Bronchial epithelial cell (primary cell): Measurements from ENCODE around the gene TMPRSS9. TPM values are rescaled to one million over a fixed set of nuclear protein-coding genes. Genes with fewer than 3 reads are reported as not detected.

Source experiments
- DNase-seq: peaks from one replicate; pipeline ENCODE4 v3.0.0-alpha.2; 2010; ENCODE audit warnings: low read depth
- FAIRE-seq: peaks from 2 replicates; lab custom pipeline; 2011; peaks lifted over from hg19 to GRCh38; lab: Jason Lieb, UNC
- H3K27me3 ChIP-seq: 2 replicates; pipeline ENCODE4 v1.5.1; 2011; ENCODE audit warnings: low read length; ENCODE audit not compliant: control insufficient read depth, insufficient read depth
- H3K36me3 ChIP-seq: 2 replicates; pipeline ENCODE4 v1.5.1; 2011; ENCODE audit warnings: low read length; ENCODE audit not compliant: control insufficient read depth, insufficient read depth
- H3K4me3 ChIP-seq: 2 replicates; pipeline ENCODE4 v1.5.1; 2011; ENCODE audit warnings: mild to moderate bottlenecking, low read depth, low read length, control low read depth
- total RNA-seq: library from RNA; depleted of rRNA; stranded (reverse); fragments of >200 nt; gene quantifications from 2 replicates; pipeline ENCODE4 v1.2.1, GENCODE V29; 2014
- TF ChIP-seq, protein P1 (sequence below): IDR thresholded peaks from 2 replicates; pipeline ENCODE4 v1.5.1; 2011; ENCODE audit warnings: mild to moderate bottlenecking, moderate library complexity, low read length, control low read depth, inconsistent platforms; ENCODE audit not compliant: insufficient read depth, severe bottlenecking

Gene TMPRSS9
- total RNA-seq, 1 donor from 2014 or later, result not detected

DNA sequence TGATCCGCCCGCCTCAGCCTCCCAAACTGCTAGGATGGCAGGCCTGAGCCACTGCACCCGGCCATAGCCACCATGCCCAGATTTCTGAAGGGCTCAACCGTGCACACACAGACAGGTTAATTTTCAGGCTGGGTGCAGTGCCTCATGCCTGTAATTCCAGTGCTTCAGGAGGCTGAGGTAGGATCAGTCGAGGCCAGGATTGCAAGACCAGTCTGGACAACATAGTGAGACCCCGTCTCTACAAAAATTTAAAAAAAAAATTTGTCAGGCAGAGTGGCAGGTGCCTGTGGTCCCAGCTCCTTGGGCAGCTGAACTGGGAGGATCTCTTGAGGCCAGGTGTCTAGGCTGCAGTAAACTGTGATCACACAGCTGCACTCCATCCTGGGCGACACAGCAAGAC is 59.7 kb downstream of the TMPRSS9 start:
- no peak for FAIRE-seq
- Histone ChIP-seq H3K27me3 (no peaks in the 10 kb centered on the region), H3K4me3 (no peak overlapping the region), H3K36me3 (peaks cover 6% of the 10 kb centered on the region)
- TF ChIP-seq, protein P1, sequence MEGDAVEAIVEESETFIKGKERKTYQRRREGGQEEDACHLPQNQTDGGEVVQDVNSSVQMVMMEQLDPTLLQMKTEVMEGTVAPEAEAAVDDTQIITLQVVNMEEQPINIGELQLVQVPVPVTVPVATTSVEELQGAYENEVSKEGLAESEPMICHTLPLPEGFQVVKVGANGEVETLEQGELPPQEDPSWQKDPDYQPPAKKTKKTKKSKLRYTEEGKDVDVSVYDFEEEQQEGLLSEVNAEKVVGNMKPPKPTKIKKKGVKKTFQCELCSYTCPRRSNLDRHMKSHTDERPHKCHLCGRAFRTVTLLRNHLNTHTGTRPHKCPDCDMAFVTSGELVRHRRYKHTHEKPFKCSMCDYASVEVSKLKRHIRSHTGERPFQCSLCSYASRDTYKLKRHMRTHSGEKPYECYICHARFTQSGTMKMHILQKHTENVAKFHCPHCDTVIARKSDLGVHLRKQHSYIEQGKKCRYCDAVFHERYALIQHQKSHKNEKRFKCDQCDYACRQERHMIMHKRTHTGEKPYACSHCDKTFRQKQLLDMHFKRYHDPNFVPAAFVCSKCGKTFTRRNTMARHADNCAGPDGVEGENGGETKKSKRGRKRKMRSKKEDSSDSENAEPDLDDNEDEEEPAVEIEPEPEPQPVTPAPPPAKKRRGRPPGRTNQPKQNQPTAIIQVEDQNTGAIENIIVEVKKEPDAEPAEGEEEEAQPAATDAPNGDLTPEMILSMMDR, result no peak
- no peak for DNase-seq

DNA sequence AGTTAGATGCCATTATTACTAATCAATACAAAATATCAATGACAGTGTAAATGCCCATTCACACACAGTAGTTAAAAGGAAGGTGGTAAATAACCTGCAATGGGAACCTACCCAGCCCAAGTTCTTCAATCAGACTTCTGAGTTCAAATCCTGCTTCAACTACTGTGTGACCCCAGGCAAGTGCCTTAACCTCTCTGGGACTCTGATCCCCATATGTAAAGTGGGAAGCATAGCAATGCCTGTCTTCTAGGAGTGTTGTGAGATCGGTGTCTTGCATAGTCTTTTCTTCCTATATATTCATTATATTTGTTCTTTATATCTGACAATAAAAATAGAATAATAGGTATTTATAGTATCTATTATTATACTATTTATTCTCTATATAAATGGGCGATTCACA is 60.4 kb downstream of the TMPRSS9 start:
- FAIRE-seq, result no peak
- no peak for DNase-seq
- peaks cover 7% of the 10 kb centered on the region for H3K36me3 ChIP-seq
- TF ChIP-seq, protein P1, result no peak
- H3K4me3 ChIP-seq, result no peak overlapping the region
- H3K27me3 ChIP-seq, result no peaks in the 10 kb centered on the region

DNA sequence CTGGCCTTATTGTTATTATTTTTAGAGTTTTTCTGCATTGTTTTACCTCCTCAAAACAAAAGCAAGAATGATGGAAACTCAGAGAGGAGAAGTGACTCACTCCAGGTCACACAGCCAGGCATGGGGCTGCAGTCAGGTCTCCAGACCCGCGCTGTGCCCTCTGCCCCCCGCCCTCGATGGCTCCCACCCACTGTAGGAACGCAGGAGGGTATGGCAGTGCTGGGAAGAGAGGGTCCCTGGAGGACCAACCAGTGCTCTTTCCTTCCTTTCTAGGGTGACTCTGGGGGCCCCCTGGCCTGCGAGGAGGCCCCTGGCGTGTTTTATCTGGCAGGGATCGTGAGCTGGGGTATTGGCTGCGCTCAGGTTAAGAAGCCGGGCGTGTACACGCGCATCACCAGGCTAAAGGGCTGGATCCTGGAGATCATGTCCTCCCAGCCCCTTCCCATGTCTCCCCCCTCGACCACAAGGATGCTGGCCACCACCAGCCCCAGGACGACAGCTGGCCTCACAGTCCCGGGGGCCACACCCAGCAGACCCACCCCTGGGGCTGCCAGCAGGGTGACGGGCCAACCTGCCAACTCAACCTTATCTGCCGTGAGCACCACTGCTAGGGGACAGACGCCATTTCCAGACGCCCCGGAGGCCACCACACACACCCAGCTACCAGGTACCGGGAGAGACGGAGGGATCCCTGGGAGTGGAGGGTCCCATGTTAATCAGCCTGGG is 61.7 kb downstream of the TMPRSS9 start:
- TF ChIP-seq, protein P1, result no peak
- DNase-seq, result no peak
- Histone ChIP-seq H3K4me3 (no peak overlapping the region), H3K27me3 (no peaks in the 10 kb centered on the region), H3K36me3 (peaks cover 16% of the 10 kb centered on the region)
- no peak for FAIRE-seq

DNA sequence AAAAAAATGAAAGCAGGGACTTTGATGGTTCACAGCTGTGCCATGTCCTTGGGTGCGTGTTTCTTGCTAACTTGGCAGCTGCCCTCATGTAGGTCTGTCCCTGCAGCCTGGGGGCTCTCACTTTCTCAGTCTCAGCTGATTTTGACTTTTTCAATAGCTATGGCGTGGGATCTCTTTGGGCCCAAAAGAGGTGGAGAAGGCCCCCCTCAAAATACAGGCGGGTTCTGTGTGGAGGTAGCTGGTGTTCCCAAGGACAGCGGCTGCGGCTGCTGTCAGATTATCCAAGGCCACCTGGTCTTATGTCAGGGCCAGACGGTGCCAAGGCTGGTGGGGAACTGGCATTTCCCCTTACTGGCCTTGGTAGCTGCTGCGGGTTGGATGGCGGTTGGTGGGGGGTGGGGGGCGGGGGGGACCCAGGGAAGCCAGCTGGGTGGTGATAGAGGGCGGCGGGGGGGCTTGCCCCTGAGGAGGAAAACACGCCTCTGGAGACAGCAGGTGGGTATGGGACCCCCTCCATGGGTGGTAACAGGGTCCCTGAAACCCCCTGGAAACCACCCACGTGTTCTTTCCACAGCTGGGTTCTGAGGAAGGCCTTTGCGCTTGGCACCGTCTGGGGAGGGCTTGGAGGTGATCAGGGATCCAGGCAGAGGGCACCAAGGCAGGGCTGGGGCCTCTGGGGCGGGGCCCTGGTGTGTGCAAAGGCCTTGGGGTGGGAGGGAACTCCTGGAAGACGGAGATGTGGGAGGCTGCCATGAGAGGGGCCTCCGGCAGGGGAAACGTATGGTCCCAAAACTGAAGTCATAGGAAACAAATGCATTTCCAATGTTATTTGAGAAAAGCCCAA is 63.2 kb downstream of the TMPRSS9 start:
- peaks cover 16% of the 10 kb centered on the region for H3K36me3 ChIP-seq
- no peaks in the 10 kb centered on the region for H3K27me3 ChIP-seq
- H3K4me3 ChIP-seq, result no peak overlapping the region
- DNase-seq (no peak), FAIRE-seq (no peak)
- TF ChIP-seq, protein P1, result no peak

DNA sequence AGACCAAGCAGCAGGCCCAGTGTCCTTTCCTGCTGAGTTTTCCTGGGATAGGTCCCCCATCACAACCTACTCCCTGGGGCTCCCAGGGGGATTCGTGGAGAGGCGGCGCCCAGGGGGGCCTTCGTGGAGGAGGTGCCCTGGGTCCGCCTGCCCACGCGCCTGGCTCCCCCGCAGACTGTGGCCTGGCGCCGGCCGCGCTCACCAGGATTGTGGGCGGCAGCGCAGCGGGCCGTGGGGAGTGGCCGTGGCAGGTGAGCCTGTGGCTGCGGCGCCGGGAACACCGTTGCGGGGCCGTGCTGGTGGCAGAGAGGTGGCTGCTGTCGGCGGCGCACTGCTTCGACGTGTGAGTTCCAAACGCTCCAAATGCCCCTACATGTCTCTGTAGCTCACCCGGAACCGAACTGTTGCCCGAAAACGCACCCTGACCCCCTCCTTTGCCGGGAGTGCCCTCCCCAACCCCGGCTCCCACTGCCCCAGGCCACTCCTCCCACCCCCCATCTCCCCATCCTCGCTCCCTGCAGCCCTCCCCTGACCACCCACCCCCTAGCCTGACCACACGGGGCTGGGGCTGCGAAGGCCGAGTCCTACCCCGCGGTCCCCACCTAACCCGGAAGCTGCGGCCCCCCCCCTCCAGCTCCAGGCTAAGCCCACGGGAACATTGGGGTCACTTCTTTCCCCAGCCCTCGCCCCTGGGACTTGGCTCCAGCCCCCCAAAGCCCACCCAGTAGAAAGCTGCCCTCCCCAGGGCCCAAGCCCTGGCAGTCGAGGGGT is 64.0 kb downstream of the TMPRSS9 start:
- TF ChIP-seq, protein P1, result no peak
- Histone ChIP-seq H3K27me3 (no peaks in the 10 kb centered on the region), H3K36me3 (peaks cover 16% of the 10 kb centered on the region), H3K4me3 (no peak overlapping the region)
- no peak for DNase-seq
- no peak for FAIRE-seq
